Endothelial cell of umbilical vein (primary cell): ENCODE results near the gene PTGES2. TPM values are rescaled to one million over a fixed set of nuclear protein-coding genes. Genes with fewer than 3 reads are reported as not detected.

Experiments
- BruUV-seq: library from RNA; stranded (reverse); fragments of 400-500 nt; replicated peaks from 2 replicates; lab custom pipeline; 2021; lab: Mats Ljungman, UMichigan
- CTCF ChIA-PET: fragments of 300-600, 350-600 bp; sonication (Branson Sonifier 250); formaldehyde crosslinking; loops from one replicate; lab custom pipeline; 2021; ENCODE audit warnings: antibody characterized with exemption, inconsistent platforms; lab: Charles Lee
- POLR2A ChIA-PET: fragments of 300-600, 350-600 bp; sonication (Branson Sonifier 250); formaldehyde crosslinking; loops from one replicate; lab custom pipeline; 2021; ENCODE audit warnings: antibody characterized with exemption, inconsistent platforms; lab: Charles Lee
- DNase-seq: peaks from one replicate; pipeline ENCODE4 v3.0.0-alpha.2; 2011; ENCODE audit warnings: low read depth, low spot score
- FAIRE-seq: peaks from 2 replicates; lab custom pipeline; 2011; peaks lifted over from hg19 to GRCh38; lab: Jason Lieb, UNC
- H2AFZ ChIP-seq: 2 replicates; pipeline ENCODE4 v1.6.0; 2012; ENCODE audit warnings: low read depth, low read length, control low read depth, inconsistent platforms
- H3K27ac ChIP-seq: 2 replicates; pipeline ENCODE4 v1.5.1; 2011; ENCODE audit warnings: low read depth, mild to moderate bottlenecking, control low read depth, low read length, moderate library complexity; ENCODE audit not compliant: insufficient read depth
- H3K27me3 ChIP-seq, 2 experiments: 2 replicates each; pipeline versions ENCODE4 v1.6.0 to v1.6.1; 2011; ENCODE audit warnings: low read length in 2 of 2, mixed read lengths in 1 of 2; ENCODE audit not compliant: control insufficient read depth in 2 of 2, insufficient read depth in 2 of 2
- H3K36me3 ChIP-seq, 2 experiments: 2 replicates in 1 of 2; 3 replicates in 1 of 2; pipeline ENCODE4 v1.5.1; 2011; ENCODE audit warnings: low read length in 2 of 2, mild to moderate bottlenecking in 1 of 2, moderate library complexity in 1 of 2; ENCODE audit not compliant: control insufficient read depth in 2 of 2, insufficient read depth in 2 of 2; ENCODE audit errors: extremely low read depth in 1 of 2
- H3K4me1 ChIP-seq: 3 replicates; pipeline ENCODE4 v1.5.1; 2011; ENCODE audit warnings: mild to moderate bottlenecking, low read length; ENCODE audit not compliant: control insufficient read depth, insufficient read depth; ENCODE audit errors: extremely low read depth
- H3K4me2 ChIP-seq: 2 replicates; pipeline ENCODE4 v1.6.1; 2011; ENCODE audit warnings: low read length, control low read depth, mixed read lengths; ENCODE audit not compliant: insufficient read depth
- H3K4me3 ChIP-seq, 3 experiments: fragments of 200-600 bp in 1 of 3; sonication (generic), shearing (Covaris generic) in 1 of 3; replicated peaks in 1 of 3; 2 replicates each; pipeline ENCODE4 v1.5.1; 2011 to 2016; ENCODE audit warnings: control low read depth in 3 of 3, low read length in 3 of 3, mild to moderate bottlenecking in 2 of 3, inconsistent platforms in 1 of 3, low read depth in 1 of 3, moderate library complexity in 1 of 3; ENCODE audit not compliant: insufficient read depth in 1 of 3
- H3K79me2 ChIP-seq: 2 replicates; pipeline ENCODE4 v1.6.0; 2012; ENCODE audit warnings: low read length, inconsistent platforms; ENCODE audit not compliant: control insufficient read depth, insufficient read depth
- H3K9ac ChIP-seq: replicated peaks from 2 replicates; pipeline ENCODE3; 2011; ENCODE audit warnings: low read length, control low read depth; ENCODE audit not compliant: insufficient read depth; ENCODE audit errors: extremely low read depth
- H3K9me1 ChIP-seq: replicated peaks from 3 replicates; pipeline ENCODE4 v1.6.0; 2011; ENCODE audit warnings: mild to moderate bottlenecking, low read length; ENCODE audit not compliant: control insufficient read depth, insufficient read depth; ENCODE audit errors: extremely low read depth
- H3K9me3 ChIP-seq: replicated peaks from 2 replicates; pipeline ENCODE4 v1.5.1; 2012; ENCODE audit warnings: low read length, inconsistent platforms; ENCODE audit not compliant: control insufficient read depth, insufficient read depth
- H4K20me1 ChIP-seq: replicated peaks from 2 replicates; pipeline ENCODE3; 2011; ENCODE audit warnings: mild to moderate bottlenecking, low read length; ENCODE audit not compliant: control insufficient read depth, insufficient read depth; ENCODE audit errors: extremely low read depth
- CTCF ChIP-seq, 2 donors: IDR thresholded peaks; 1 replicate in 1 of 2; 2 replicates in 1 of 2; pipeline ENCODE4 v1.5.1; 2011; ENCODE audit warnings: low read length in 2 of 2, mild to moderate bottlenecking in 2 of 2, moderate library complexity in 2 of 2, control low read depth in 1 of 2, inconsistent platforms in 1 of 2, low read depth in 1 of 2; ENCODE audit not compliant: insufficient read depth in 1 of 2; ENCODE audit errors: extremely low read depth in 1 of 2
- FOS ChIP-seq: IDR thresholded peaks from 2 replicates; pipeline ENCODE4 v1.6.1; 2011; ENCODE audit warnings: mild to moderate bottlenecking, low read length, moderate library complexity, borderline replicate concordance; ENCODE audit not compliant: insufficient read depth
- JUN ChIP-seq: IDR thresholded peaks from 2 replicates; pipeline ENCODE4 v1.6.1; 2011; ENCODE audit warnings: borderline replicate concordance, low read depth; ENCODE audit not compliant: insufficient read length, insufficient read depth
- POLR2A ChIP-seq: IDR thresholded peaks from 2 replicates; pipeline ENCODE4 v1.6.1; 2012; ENCODE audit warnings: low read depth, mild to moderate bottlenecking, control low read depth, low read length
- POLR2AphosphoS5 ChIP-seq: IDR thresholded peaks from 2 replicates; pipeline ENCODE4 v1.6.1; 2012; ENCODE audit warnings: low read depth, mild to moderate bottlenecking, control low read depth, low read length, moderate library complexity; ENCODE audit not compliant: insufficient read depth
- dilution Hi-C: fragments of 300-500 bp; cut with MboI; formaldehyde crosslinking; loops from one replicate; pipeline ENCODE4 v1.15.0; 2019; ENCODE audit warnings: low sequenced_read_pairs; ENCODE audit not compliant: extremely low pct_ligation_motif_present
- intact Hi-C: fragments of 100-400 bp; cut with micrococcal nuclease; formaldehyde crosslinking; loops from one replicate; pipeline ENCODE4 v1.10.0; 2022
- polyA plus RNA-seq, 4 experiments: library from polyadenylated mRNA; depleted of rRNA in 3 of 4; stranded (reverse) in 3 of 4; unstranded in 1 of 4; fragments of >200 nt; gene quantifications; 2 replicates each; pipeline versions ENCODE4 v1.2.1 to v1.2.3, GENCODE V29; 2011 to 2012; ENCODE audit warnings: missing spikeins in 1 of 4
- total RNA-seq: library from RNA; stranded (reverse); gene quantifications from 2 replicates; pipeline ENCODE4 v1.2.3, GENCODE V29; 2021
- TF ChIP-seq, protein P1 (sequence below): IDR thresholded peaks from 2 replicates; pipeline ENCODE4 v1.6.1; 2011; ENCODE audit not compliant: insufficient read depth, insufficient read length

Gene PTGES2
- total and polyA plus RNA-seq, 2 donors (not counting 3 experiments of a cell fraction or from before 2014, with no cell fraction given) = 64.2 to 69.9 TPM

DNA sequence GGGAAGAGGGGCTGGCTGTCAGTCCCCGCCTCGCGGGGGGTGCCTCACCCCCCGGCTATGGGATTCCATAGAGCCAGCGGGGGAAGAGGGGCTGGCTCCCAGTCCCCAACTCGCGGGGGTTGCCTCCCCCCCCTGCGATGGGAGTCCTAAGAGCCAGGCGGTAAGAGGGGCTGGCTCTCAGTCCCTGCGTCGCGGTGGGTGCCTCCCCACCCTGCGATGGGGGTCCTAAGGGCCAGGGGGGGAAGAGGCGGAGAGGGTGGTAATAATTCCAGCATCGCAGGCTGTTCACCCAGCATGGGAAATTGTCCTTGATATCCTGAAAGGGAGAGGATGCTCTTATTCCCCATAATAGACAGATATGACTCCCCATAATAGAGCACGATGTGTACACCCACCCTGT is 12.1 kb upstream of the PTGES2 start:
- H3K4me2 ChIP-seq = no peak overlapping the region
- H3K27me3 ChIP-seq = peaks cover 3 to 7% of the 10 kb centered on the region in 2 experiments
- intact Hi-C loops = no loop called here
- no peak overlapping the region for H3K9ac ChIP-seq
- BruUV-seq = no TSS peak
- dilution Hi-C loops = no loop called here
- H3K27ac ChIP-seq = no peak overlapping the region
- no peaks in the 10 kb centered on the region for H3K79me2 ChIP-seq
- H4K20me1 ChIP-seq = no peaks in the 10 kb centered on the region
- DNase-seq = no peak
- H3K4me1 ChIP-seq = no peaks in the 10 kb centered on the region
- ChIA-PET POLR2A (no interaction called here), CTCF (no interaction called here)
- no peaks in the 10 kb centered on the region for H3K36me3 ChIP-seq
- no peak overlapping the region for H2AFZ ChIP-seq
- FAIRE-seq = no peak
- no peaks in the 10 kb centered on the region for H3K9me3 ChIP-seq
- no peaks in the 10 kb centered on the region for H3K9me1 ChIP-seq
- H3K4me3 ChIP-seq = no peak overlapping the region
- TF ChIP-seq, protein P1, sequence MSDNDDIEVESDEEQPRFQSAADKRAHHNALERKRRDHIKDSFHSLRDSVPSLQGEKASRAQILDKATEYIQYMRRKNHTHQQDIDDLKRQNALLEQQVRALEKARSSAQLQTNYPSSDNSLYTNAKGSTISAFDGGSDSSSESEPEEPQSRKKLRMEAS = no peak
- TF ChIP-seq POLR2A (no peak), FOS (no peak), JUN (no peak), CTCF (IDR thresholded peaks at IDR 0.05; ENCODE audit: extremely low read depth in 1 of 2, insufficient read depth in 1 of 2, low read depth in 1 of 2, low read length in 2 of 2) (no peak), POLR2AphosphoS5 (no peak)
